HG03135 (cell line): ENCODE data around the gene CCN5.

Experiments
- ATAC-seq: cut with Tn5 transposase; IDR thresholded peaks from one replicate; pipeline ENCODE4 v1.9.1; 2021; ENCODE audit warnings: mild to moderate bottlenecking, moderate library complexity; ENCODE audit not compliant: unreplicated experiment

The CCN5 gene

GRCh38 chr20:44735816-44736169 is 20.6 kb downstream of the CCN5 start:
- ATAC-seq: no peak

DNA sequence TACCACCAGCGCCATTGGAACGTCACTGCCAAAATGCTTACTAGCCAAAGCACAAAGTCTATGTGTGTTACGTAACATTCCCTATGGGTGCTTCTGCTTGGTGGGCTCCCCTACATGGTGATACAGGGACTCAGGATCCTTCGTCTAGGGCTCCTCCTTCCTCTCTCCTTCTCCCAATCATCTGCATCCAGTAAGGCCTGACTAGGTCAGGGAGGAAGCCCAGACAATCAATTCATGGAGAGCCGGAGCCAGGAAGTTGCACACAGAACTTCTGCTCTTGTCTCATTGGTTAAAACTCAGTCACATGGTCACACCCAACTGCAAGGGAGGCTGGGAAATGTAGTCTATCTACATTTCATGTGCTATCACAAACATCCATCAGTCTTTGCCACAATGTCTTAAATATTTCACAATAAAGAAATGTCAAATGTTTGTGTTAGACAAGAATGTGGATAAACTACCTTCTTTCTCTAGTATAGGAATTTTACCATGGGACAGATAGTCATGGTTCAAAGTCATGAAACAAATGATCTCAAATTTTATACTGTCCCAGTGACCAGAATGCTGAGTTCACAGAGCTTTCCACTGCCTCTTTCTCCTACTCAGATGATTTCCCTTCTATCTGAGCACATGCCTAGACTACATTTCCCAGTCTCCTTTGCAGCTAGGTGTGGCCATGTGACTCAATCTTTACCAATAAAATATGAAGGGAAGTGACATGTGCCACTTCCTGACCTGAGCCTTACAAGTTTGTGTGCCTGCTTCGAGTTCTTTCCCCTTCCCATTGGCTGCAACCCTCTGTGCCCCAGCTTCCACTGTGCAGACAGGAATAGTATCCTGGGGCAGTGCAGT is 21.2 kb downstream of the CCN5 start:
- no peak for ATAC-seq

DNA sequence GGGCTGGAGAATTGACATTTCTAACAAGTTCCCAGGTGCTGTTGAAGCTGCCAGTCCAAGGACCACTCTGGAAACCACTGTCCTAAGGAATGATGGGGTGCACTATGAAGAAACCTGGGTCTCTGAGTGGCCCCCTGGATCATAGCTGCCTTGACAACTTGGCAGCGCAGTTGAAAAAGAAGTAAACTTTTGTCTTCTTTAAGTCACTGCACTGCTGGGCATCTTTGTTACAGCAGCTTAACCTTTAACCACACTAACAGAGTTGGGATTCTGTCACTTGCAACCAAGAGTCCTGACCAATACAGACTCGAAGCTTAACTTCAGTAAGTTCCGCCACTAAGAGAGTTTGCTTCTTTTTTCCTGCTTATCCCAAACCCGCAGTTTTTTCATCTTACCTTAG is 21.9 kb downstream of the CCN5 start:
- ATAC-seq: no peak

DNA sequence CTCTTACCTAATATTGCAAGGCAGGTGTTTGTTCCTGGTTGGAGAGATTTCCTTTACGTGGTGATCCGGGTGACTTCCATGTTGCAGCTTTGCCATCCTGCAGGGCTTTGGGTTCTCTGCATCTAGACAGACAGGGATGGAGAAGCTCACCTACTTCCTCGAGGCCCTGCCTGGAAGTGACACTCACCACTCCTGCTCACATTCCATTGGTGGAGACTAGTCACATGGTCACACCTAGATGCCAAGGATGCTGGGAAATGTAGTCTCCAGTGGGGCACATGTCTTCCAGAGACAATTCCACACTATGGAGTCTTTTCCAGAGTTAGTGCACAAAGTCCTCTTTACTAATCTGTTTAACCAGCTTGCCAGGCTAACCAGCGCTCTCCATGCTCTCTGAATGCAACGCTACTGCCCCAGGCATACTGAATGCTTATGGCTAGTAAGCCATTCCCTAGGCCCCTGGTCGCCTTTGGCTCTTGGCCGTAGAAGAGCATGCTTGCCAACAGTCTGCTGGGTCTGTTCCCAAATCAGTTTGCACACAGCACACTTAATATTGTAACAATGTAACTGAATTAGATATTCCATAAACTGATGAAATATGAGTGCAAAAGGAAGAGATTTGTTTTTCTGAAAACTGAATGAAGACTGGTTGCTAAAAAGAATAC is 23.8 kb downstream of the CCN5 start:
- no peak for ATAC-seq

DNA sequence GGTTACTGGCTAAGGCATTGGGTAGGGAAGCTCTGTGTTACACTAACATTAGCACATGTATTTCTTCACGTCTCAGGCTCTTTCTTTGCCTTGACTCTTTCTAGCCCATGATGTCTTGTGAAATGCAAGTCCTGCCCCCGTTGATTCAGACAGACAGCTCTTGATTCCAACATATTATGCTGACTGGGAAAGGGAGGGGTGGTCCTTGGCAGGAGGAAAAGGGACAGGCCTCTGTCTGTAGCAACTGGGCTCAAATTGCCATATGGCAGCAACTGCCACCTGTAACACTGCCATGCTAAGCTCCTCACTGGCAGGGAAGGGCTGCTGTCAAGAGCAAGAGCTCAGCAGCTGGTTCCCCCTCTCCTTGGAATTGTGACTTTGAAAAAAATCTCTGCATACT is 24.8 kb downstream of the CCN5 start:
- no peak for ATAC-seq

DNA sequence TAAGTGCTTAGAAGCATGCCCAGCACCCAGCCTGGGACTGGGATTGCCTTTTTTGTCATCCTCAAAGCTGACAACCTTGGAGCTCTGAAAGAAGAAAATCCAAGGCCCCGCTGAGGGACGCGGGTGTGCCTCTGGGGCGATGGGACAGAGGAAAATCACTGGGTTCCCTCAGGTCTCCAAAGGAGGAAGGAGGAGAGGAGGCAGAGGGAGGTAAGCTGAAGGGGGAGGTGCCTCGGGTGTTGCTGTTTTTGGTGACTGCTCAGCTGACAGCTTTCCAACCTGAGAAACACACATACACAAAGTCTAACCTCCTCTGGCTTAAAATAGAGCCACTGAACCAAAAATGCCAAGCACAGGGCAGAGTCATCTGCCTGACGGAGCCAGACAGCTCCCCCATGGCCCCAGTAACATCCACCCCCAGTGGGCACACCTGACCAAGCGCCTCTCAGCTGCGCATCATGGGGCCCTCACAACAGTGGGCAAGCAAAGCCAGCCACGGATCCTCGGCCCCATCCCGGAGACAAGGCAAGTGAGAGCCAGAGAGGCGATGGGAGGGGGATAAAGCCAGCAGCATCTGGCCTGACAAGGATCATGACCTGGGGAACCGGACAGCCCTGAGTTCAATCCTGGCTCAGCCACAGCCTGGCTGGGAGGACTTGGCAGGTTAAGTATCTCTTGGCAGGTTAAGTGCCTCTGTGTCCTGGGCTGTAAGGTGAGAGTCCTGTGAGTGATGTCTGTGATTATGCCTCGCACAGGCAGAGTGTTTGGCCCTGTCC is 27.3 kb downstream of the CCN5 start:
- ATAC-seq: no peak

- ATAC-seq: no peak
Measured at GRCh38 chr20:44743080-44743701, 28.0 kb downstream of the CCN5 start.

DNA sequence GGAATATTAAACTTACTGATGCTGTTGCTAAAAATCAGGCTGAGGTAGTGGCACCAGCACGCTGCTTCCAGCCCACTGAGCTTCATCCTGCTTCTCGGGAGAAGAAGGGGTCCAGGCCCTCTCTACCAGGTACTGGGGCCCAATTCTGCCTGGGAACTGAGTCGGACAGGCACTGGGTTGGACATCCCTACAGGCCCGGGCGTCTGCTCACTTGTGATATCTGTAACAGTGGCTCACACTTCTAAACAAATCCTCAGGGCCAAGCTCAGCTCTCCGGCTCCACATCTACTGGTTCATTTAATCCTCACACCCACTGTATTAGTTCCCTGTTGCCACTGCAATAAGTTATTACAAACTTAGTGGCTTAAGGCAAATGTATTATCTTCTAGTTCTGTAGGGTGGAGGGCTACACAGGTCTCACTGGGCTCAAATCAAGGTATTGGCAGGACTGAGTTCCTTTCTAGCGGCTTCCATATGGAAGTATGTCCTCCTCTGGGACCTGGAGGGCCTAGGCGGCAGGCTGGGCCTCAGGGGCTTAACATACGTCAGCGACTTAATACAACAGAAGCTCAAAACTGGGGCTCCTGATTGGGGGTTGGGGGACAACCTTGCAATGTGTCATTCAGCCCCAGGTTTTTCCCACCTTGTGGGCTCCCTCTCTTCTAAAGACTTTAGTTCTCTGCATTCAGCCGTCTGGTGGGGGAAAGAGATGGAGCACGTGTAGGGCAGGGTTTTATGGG is 28.9 kb downstream of the CCN5 start:
- no peak for ATAC-seq

DNA sequence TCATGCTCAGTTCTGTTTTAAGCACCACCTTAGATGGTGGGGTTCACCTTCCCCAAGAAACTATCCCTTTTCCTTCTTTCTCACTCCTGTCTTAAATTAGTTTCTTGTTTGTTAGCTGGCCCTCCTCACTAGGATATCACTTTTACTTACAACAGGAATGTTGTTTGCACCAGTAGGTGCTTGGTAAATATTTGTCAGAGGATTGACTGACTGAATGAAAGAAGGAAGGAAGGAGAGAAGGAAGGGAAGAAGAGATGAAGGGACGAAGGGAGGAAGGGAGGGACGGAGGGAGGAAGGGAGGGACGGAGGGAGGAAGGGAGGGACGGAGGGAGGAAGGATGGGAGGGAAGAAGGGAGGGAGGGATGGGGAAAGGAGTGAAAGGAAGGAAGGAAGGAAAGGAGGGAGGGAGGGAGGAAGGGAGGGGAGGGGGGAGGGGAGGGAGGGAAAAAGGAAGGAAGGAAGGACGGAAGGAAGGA is 30.0 kb downstream of the CCN5 start:
- no peak for ATAC-seq

DNA sequence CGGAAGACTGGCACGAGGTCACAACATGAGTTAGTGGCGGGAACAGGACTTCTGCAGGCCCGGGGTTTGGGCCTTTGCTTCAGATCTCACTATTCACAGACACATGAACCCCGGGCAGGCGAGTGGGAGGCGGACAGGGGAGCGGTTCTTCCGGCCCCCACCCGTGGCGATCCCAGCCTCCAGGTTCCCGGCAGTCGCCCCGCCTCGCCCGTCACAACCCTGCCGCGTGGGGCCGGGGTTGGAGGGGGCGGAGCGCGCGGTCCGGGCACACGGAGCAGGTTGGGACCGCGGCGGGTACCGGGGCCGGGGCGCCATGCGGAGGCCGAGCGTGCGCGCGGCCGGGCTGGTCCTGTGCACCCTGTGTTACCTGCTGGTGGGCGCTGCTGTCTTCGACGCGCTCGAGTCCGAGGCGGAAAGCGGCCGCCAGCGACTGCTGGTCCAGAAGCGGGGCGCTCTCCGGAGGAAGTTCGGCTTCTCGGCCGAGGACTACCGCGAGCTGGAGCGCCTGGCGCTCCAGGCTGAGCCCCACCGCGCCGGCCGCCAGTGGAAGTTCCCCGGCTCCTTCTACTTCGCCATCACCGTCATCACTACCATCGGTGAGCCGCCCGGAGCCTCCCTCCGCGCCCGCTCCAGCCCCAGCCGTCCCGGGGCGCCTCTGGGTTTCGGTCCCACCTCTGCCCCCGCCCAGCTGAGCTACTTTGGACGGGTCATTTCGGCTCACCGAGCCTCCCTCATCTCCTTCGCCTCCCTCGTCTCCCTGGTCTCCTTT is 30.6 kb downstream of the CCN5 start, which contains the start of gene KCNK15:
Gene KCNK15 (plus strand): TSS at position 268 of the 769 bp plus-strand sequence. CDS start 46 bp downstream, at position 314.
- no peak for ATAC-seq

- no peak for ATAC-seq
Measured at GRCh38 chr20:44746367-44747165, 31.4 kb downstream of the CCN5 start.

DNA sequence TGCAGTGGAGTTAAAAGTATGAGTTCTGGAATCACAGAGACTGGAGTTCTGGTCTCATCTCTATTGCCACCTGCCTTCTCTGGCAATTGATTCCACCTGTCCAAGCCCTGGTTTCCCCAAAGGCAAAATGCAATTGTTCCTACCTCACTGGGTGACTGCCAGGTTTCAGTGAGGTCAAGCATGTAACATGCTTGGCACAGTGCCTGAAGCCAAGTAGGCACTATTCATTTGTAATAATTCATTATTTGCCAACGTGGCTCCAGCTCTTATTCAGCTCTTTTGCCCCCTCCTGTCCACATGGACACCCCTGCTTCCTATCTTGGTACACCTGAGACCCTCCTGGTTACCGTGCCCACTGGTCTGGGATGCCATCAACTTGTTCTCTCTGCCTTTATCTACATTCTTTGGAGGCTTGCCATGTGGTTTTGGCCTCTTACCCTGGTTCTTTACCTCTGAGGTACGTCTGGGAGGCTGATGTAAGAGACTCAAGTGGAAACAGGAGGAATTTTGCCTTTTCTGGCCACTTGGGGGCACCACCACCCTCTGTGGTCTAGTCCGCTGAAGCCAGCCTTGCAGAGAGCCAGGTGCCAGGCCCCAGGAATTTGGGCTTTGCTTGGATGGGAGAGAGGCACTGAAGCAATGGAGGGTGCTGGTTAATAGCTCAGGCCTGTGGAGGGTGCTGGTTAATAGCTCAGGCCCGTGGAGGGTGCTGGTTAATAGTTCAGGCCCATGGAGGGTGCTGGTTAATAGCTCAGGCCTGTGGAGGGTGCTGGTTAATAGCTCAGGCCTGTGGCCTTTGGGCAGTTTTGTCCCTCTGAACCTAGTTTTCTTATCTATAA is 32.2 kb downstream of the CCN5 start:
- ATAC-seq: no peak

DNA sequence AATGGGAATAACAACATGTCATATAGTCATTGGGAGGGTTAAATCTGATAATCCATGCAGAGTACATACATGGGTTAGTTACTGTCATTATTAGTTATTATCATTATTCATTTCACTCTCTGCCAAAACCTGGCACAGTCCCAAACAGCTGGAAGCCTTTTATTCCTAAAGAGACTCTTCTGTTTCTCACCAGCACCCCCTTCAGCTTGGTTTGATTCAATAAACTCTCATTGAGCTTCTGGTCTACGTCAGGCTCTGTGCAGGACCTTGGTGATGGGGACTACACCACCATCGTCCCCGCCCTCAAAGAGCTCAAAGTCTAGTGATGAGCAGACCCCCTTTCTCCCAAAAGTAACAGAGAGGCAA is 32.8 kb downstream of the CCN5 start:
- no peak for ATAC-seq

- ATAC-seq: no peak
Measured at GRCh38 chr20:44750081-44750805, 35.1 kb downstream of the CCN5 start.

GRCh38 chr20:44752099-44752931 is 37.1 kb downstream of the CCN5 start:
- ATAC-seq: no peak

- ATAC-seq: no peak
Measured at GRCh38 chr20:44754554-44754953, 39.4 kb downstream of the CCN5 start.
